ENCODE results near the gene VAT1L. TPM values are rescaled to one million over a fixed set of nuclear protein-coding genes. Genes with fewer than 3 reads are reported as not detected.

VAT1L gene
- total RNA-seq, 1 experiment from 2014 or later, result not detected

DNA sequence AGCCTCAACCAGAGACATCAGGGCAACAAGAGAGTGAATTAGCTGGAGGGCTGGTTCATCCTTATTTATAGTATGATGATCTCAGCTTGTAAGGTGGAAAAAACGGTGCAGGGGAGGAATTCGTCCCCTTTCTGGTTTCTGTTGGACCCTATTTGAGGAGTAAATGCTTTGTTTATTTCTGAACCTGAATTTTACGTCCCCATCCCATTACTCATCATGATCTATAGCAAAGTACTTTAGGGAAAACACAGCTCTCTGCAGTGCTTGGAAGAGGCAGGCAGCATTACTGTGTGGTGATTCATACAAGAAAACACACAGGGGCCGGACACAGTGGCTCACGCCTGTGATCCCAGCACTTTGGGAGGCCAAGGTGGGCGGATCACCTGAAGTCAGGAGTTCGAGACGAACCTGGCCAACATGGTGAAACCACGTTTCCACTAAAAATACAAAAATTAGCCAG lies 8.0 kb upstream of the VAT1L start:
- DNase-seq (ENCODE audit: extremely low read depth, low read depth), result no peak

DNA sequence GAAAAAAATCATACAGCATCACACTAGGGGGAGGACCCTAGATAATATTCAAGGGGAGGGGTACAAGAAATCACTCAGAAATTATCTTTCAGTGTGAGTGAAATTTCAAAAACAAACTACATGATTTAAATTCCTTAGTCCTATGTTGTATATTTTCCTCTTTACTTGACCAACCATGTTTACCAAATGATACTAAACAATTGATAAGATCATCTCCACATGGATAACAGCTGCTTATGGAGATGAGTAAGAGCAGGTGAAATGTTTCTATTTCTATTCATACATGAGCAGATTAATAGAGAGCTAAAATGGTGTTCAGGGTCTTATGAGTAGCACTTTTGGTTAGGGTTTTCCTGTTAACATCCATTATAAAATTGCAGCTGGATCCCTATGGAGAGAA lies 7.3 kb upstream of the VAT1L start:
- DNase-seq (ENCODE audit: extremely low read depth, low read depth), result no peak

DNA sequence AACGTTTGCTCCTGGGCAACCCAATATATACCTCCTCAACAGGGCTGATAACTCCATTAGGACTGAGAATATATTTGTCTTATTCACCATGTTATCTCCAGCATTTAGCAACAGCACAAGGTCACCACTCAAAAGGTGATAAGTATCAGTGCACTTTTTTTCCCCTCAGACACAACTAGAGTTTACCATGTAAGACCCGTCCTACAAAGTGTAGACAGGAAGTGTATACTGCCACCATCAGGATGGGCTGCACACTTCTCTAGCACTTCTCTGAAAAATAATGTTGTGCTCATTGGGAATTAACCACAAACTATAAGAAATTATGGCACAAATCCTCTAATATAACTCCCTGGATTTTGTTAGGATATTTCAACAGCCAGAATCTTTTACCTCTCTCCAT lies 5.7 kb upstream of the VAT1L start:
- no peak for DNase-seq (ENCODE audit: extremely low read depth, low read depth)

DNA sequence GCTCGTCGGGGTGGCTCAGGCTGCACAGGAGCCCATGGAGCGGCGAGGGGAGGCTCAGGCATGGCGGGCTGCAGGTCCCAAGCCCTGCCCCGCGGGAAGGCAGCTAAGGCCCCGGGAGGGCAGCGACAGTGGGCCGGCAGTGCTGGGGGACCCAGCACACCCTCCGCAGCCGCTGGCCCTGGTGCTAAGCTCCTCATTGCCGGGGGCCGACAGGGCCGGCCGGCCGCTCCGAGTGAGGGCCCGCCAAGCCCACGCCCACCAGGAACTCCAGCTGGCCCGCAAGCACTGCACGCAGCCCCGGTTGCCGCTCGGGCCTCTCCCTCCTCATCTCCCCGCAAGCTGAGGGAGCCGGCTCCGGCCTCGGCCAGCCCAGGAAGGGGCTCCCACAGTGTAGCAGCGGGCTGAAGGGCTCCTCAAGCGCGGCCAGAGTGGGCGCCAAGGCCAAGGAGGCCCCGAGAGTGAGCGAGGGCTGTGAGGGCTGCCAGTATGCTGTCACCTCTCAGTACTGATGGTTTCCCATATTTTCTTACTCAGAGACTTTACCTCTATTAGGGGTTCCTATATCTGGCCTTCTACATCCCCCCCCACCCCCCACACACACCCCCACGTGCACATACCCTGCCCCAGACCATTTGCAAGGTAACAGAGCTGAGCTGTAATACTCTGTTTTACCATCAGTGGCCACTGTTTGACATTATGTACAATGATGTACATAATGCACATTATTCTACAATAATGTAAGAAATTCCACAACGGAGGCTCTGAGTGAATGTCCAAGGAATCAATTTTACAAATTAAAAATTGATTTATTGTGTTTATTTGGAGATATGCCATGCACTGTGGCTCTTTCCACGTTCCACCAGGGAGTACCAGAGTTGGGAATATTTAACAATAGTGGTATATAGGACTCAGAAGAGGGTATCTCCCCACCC lies 3.7 kb upstream of the VAT1L start:
- DNase-seq (ENCODE audit: extremely low read depth, low read depth), result no peak

DNA sequence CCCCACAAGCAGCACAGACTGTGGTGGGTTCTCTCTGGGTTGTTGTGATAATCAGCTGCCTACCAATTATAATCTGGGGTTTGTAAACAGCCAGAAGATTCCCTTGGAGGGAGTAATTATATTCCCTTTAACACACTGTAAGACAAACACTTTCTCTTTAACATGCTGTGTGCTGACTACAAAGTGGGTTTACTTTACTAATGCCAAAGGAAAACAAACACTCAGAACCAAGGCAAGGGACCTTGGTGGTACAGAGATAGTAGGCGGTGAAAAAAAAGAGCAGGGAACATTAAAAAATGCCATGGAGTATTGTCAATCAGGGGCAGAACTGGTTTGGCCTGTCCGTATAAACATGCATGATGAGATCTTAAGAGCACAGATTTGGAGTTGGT lies 3.0 kb upstream of the VAT1L start:
- DNase-seq (ENCODE audit: extremely low read depth, low read depth), result no peak

DNA sequence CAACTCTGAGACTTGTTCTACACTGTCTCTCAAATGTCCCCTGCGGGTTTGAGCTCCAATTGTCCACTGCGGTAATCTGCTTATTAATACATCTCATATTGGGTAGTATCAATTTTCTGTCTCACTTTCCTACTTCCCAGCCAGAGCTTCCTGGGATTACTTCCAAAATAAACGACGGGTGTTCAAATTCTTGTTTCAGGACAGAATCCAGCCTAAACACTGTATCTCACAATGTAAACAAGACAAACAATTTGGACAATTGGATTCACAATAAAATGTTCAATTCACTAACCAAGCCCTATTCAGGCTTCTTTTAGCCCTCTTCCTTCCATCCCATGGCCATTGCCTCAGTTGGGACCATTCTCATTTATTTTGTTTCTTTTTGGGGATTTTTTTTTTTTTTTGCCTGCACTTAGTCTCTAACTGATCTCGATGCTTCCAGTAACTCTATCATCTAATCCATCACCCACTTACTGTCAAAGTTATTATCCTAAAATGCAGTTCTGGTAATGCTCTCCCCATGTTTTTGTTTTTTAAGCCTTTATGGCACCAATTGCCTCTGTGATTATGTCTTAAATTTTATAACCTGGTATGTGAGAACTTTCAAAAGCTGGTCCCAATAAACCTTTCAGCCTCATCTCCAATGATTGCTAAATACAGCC lies 2.0 kb upstream of the VAT1L start:
- no peak for DNase-seq (ENCODE audit: extremely low read depth, low read depth)

DNA sequence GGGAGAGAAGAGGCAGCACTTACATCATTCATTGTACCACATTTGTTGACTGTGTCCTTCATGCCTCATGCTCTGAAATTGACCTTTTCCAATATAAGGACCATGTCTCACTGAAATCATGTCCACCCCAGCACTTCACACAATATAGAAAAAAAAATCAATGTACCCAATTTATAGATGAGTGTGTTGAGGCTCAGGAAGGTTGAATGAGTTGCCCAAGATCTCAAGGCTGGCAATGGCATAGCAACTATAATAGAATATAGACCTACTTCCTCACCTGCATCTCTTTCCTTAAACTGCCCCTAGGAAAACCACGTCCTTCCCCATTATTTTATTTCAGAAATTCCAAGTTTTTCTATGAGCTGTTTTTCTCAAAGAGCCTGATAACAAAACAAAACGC lies 912 bp upstream of the VAT1L start:
- DNase-seq (ENCODE audit: extremely low read depth, low read depth), result no peak

DNA sequence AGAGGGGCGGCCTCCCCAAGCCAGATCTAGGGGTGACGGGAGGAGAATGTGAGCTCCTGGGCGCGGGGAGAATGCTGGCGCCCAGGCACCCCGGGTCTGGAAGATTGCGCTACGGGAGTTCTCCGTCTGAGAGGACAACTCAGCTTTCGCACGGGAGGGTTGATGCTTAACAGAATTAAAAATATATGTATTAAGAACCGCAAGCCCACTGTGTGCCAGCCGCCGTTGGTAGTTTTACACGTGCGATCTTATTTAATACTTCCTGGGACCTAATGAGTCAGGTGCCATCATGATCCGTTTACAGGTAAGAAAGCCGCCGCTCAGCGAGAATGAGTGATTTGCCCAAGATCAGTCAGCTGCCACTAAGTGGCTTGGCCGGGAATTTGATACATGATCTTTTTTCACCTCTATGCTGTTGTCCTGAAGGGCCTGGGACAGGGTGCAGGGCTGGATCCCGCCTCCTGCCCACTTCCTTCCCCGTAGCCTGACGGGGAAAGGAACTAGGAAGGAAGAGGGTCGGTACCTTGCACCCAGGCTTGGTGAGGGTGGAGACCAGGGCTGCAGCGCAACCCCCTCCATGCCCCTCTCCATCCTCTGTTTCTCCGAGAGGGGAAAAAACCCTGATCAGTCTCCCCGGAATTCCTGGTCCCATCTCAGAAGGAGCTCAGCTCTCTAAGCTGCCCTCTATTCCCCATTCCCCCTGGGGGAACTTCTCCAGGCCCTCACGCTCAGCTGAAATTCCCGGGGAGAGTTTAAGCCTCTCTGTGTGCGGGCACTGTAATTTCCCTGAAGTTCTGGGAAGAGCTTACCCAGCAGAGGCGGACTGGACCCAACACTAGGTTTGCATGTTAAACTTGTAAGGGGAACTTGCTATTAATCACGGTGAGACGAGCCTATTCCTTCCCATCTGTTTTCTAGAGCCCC lies 983 bp downstream of the VAT1L start:
- DNase-seq (ENCODE audit: extremely low read depth, low read depth), result no peak

DNA sequence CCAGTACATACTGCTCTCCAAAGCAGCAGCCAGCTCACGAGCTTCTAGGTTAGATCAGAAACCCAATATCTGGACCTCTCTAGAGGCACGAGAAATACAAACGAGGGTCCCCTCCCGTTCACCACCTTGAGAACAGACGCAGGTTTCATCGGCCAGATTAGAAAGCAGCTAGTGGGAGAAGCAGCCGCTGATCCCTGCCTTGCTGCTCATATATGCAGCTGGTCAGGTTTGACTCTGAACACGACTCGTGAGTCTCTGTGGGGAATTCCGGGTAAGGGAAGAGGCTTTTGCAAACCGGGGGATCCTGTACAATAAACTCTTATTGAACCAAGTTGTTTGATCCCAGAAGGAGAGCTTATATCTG lies 1.6 kb downstream of the VAT1L start:
- DNase-seq (ENCODE audit: extremely low read depth, low read depth), result no peak

DNA sequence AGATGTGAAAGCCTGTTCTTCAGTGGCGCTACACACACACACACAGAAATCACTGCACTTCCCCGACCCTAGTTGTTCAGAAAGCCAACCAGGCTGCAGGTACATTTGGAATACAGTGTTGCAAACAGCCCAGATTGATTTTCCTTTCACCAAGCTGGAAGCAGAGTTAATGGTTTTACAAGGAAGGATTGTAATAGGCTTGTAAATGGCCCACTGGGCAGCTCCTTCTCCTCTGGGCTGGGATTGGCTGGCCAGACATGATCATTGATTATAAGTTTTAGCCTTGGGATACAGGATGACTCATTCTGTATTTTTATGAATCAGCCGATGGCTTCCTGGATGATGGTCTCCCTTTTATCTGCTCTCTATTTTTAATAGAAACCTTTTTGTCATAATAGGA lies 2.5 kb downstream of the VAT1L start:
- no peak for DNase-seq (ENCODE audit: extremely low read depth, low read depth)

DNA sequence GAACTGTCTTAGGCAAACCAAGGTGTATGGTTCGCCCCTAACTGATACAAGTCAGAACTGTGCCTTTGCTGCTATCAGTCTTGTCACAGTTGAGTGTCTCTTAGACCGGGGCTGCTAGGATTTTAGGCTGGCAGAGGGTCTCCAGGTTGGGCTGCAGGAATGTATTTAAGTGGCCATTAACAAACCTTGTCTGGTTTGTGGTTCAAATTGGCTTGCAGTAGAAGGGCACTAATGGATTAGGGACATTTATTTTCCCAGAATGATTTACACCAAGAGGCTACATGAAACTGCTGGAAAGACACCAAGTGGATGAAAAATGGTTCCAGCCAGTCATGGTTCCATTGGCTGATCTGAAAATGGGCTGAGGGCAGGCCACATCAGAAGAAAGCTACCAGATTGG lies 5.1 kb downstream of the VAT1L start:
- no peak for DNase-seq (ENCODE audit: extremely low read depth, low read depth)

DNA sequence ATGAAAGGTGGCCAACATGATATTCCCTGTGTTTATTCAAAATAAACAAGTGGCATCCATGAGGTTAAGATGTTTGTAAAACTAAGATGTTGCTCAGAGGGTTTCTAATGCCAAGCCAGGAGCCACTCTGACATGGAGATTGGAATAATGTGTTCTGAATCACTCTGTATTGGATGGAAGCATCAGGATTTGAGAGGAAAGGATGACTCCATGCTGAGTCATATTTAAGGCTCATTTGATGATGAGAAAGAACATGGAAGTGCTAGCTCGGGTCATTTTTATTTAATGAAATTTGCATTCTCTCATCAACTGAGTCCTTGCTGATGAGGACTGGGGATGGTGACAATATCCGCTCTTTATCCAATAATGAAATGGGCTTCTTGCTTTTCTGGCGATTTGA lies 6.2 kb downstream of the VAT1L start:
- no peak for DNase-seq (ENCODE audit: extremely low read depth, low read depth)

DNA sequence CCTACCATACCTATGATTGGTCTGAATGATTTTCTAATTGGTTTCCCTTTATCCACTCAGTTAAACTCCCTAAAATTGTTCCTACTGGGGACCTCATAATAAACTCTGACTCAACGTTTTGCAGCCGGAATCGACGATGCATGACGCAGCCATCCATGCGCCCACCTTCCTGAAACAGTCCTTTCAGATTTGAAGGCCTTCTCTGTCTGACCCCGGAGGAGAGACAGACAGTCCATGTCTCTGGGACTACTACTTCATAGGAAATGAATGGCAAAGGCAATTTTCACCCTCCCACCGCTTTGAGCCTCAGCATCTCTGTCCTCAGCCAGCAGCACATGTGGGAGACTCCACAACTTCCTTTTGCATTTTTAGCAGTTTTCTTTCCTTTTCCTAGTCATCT lies 13.5 kb downstream of the VAT1L start:
- DNase-seq (ENCODE audit: extremely low read depth, low read depth), result no peak

DNA sequence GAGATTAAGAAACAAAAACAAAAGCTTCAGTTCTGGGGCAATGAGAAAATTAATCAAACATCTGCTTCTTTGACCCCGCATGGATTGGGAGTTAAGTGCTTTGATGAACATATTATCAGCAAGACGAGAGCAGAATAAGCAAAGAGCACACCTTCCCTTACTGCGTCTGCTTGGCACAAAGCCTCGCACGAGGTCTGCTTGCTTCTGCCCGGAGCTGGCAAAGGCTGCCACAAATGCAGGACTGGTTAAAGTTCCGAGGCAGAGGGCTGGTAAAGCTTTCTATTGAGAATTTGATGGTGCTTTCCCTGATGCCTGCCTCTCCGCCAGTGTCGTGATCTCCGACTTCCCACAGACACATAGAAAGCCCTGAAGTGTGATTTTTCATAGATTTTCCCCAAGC lies 17.0 kb downstream of the VAT1L start:
- no peak for DNase-seq (ENCODE audit: extremely low read depth, low read depth)

DNA sequence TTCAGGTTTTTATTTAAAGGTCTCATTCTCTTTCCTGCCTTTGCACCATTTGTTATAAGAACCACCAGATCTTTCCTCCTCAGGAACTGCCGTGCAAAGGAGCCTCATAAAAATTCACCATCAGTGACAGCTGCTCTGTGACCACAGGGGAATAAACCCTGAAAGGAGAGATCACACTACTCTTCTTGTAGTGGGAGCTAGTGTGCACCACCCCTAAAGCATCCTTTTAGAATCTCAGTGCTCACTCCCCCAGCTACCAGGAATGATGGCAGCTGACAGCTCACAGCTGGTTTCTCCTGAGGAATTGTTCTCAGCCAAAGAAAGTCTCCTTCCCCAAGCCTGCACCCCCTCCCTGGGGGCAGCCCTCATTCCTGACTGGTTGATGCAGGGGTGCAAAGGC lies 18.7 kb downstream of the VAT1L start:
- DNase-seq (ENCODE audit: extremely low read depth, low read depth), result no peak

DNA sequence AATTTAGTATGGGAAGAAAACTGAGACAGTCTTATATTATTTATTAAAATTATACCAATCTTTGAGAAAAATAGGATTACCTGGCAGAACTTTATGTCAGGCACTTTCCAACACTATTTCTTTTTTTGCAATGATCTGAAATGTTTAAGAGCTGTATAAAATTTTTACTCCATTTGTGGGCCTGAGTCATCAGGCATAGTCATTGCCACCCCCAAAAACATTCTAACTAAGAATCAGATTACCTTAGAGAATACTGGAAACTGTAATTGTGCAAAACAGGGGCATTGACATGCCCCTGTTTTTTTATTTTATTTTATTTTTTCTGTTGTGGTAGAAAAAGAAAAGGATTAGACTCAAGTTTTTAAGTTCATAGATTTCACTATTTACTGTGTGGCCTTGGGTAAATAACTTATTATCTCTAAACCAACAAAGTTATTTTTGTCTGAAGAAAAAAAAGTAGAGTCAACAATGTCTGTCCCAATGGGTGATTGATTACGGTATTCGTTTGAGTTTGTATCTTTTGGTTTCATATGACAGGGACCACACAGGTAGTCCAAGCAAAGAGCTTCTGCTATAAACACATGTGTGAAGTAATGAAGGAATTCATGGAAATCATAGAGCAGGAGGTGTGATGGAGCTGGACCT lies 24.6 kb downstream of the VAT1L start:
- DNase-seq (ENCODE audit: extremely low read depth, low read depth), result no peak

DNA sequence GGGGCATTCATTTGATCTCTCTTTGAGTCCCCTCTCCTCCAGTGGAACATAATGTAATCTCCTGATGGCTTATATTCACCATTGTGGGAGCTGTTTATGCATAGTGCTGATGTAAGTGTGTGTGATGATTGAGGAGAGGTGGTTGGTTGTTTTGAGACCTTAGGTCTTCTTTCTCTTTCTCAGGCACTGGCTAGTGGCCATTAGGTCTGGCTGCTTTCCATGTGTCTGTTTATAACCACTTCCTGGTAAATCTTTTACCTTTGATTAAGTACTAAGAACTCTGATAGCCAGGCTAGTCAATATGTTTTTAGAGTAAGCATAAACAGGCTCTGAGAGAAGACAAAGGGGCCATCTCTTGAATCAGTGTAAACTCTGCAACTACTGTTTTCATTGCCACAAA lies 27.9 kb downstream of the VAT1L start:
- DNase-seq (ENCODE audit: extremely low read depth, low read depth), result no peak

DNA sequence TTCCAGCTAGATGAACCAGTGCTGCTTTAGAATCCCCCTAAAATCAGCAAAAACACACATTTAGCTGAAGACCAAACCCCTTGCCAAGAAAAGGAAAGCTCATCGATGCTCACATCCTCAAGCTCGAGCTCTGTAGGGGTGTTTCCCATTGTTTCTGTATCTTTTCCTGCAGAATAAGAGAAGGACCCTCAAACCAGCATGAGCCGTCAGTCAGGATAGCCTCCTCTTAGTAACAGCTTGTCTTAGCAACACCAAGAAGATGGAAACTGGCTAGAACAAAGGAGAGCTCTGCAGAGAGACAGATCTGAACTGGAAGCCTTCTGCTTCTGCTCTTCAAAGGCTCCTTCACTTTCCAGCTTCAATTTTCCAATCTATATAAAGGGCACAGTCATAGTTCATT lies 32.0 kb downstream of the VAT1L start:
- no peak for DNase-seq (ENCODE audit: extremely low read depth, low read depth)

DNA sequence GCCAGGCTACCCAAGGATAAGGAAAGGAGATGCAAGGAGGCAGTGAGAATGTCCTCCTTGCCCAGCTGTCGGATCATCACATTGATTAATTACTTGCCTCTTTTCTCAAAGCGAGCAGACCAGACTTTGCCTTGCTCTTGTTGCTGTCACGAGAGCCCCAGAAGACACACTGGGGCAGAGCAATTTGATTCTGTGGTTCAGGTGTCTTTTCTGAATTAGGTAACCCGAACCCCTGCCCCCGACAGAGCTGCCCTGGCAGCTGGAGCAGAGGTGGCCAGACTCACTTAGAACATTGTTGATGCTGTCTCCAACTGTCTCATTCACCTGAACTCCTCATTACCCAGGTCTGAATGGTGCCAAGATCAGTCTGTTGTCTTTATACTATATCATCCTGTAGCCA lies 34.3 kb downstream of the VAT1L start:
- no peak for DNase-seq (ENCODE audit: extremely low read depth, low read depth)

DNA sequence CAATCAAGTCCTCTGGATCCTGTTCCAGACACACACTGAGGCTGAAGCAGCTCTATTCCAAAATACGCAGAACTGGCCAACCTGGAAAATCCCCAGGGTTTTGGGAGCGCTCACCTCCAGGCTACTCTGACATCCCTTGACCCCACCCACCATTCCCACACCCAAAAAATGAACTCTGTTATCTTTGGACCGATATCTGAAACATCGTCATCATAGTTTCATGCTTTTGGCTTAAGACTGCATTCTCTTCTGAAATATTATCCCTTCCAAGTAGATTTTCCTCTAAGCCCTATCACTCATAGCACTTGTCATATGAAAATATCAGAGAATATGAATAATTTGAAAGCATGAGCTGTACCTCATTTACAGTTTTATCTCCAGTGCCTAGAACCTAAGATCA lies 34.7 kb downstream of the VAT1L start:
- DNase-seq (ENCODE audit: extremely low read depth, low read depth), result no peak

DNA sequence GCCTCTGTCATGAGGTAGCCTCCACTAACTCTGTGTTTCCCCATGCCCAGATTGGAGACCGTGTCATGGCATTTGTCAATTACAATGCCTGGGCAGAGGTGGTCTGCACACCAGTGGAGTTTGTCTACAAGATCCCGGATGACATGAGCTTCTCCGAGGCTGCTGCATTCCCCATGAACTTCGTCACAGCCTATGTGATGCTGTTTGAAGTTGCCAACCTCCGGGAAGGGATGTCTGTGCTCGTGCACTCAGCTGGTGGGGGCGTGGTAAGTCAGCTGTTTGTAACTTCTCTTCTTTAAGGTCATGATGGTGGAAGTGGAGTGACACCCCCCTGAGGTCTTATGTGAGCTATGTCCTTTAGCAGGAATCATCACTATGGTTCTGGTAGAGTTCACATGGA lies 36.8 kb downstream of the VAT1L start:
- DNase-seq (ENCODE audit: extremely low read depth, low read depth), result no peak

Measured in NCI-H460 (cell line).